ENCODE measurements around the gene MEMO1. TPM values are rescaled to one million over a fixed set of nuclear protein-coding genes. Genes with fewer than 3 reads are reported as not detected.

MEMO1 gene
- total RNA-seq, 1 experiment from 2014 or later = 54.6 TPM

- Mint-ChIP-seq H3K9me3 (ENCODE audit: unreplicated experiment) (no peaks in the 10 kb centered on the region), H3K4me1 (ENCODE audit: insufficient read depth, unreplicated experiment) (peaks cover 17% of the 10 kb centered on the region), H3K27me3 (ENCODE audit: insufficient read depth, unreplicated experiment) (no peaks in the 10 kb centered on the region), H3K27ac (ENCODE audit: low read depth, unreplicated experiment) (no peak overlapping the region), H3K36me3 (ENCODE audit: insufficient read depth, unreplicated experiment) (peaks cover 20% of the 10 kb centered on the region), H3K4me3 (ENCODE audit: unreplicated experiment) (no peak overlapping the region)
- no TSS peak for BruUV-seq (replicated peaks)
- POLR2A ChIA-PET = interaction anchor here (1.1 to 1.8 kb wide), 2 partner anchors 8 to 19 kb away, joined by 3 to 5 read pairs; no protein-coding TSS in a partner anchor
- TF ChIP-seq CTCF (IDR thresholded peaks at IDR 0.05; ENCODE audit: unreplicated experiment) = no peak
- intact Hi-C loops (cut with micrococcal nuclease) = no loop called here
- no peak for DNase-seq (ENCODE audit: unreplicated experiment)
- CTCF ChIA-PET = interaction anchor here (0.9 kb wide), 1 partner anchor 15 kb away, joined by 4 read pairs; no protein-coding TSS in a partner anchor
These were observed 20.9 kb downstream of the MEMO1 start for GRCh38 chr2:31989946-31990345.

DNA sequence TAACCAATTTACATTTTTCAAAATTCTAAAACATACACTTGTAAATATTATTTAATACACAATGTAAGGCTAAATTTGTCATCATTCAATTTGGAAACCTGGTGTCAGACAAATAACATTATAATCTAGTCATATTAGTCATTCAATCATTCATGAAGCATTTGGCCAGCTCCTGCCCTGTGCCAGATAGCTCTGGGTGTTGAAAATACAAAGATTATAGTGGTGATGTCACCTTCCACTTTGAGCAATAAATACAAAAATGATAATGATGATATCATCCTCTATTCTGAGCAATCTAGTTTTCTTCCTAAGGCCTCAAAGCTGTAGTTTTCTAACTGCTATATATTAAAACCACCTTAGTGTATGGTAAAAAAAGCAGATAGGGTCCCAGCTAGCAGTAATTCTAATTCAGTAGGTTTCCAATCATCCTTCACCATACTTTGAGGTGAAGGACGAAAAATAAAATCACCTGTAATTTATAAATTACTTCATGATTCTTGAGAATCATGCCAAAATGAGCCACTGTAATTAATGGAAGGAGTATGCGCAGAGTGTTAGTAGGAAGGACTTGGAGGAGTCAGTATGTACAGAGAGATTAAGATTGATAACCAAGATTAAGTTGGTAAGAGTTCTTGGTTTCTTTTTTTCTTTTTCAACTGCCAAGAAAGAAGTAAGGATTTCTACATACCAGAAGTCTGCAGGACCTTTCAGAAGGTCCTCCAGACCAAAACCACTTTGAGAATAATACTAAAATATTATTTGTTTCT lies 23.2 kb downstream of the MEMO1 start:
- H3K4me3 Mint-ChIP-seq (ENCODE audit: unreplicated experiment) = no peak overlapping the region
- H3K27me3 Mint-ChIP-seq (ENCODE audit: insufficient read depth, unreplicated experiment) = no peaks in the 10 kb centered on the region
- H3K9me3 Mint-ChIP-seq (ENCODE audit: unreplicated experiment) = no peaks in the 10 kb centered on the region
- POLR2A ChIA-PET = interaction anchor here (1.0 to 2.2 kb wide), 6 partner anchors 10 to 178 kb away, joined by 3 to 11 read pairs (median 6); partner anchors contain the start of genes MEMO1 and SLC30A6
- peak; percentile 67 for DNase-seq (ENCODE audit: unreplicated experiment)
- no peak for TF ChIP-seq CTCF (IDR thresholded peaks at IDR 0.05; ENCODE audit: unreplicated experiment)
- peaks cover 15% of the 10 kb centered on the region for H3K36me3 Mint-ChIP-seq (ENCODE audit: insufficient read depth, unreplicated experiment)
- H3K4me1 Mint-ChIP-seq (ENCODE audit: insufficient read depth, unreplicated experiment) = peaks cover 17% of the 10 kb centered on the region
- no peak overlapping the region for H3K27ac Mint-ChIP-seq (ENCODE audit: low read depth, unreplicated experiment)
- CTCF ChIA-PET = interaction anchor here (1.2 to 1.4 kb wide), 2 partner anchors 21 to 93 kb away, joined by 3 to 6 read pairs; no protein-coding TSS in a partner anchor
- intact Hi-C loops (cut with micrococcal nuclease) = no loop called here
- BruUV-seq (replicated peaks) = no TSS peak

DNA sequence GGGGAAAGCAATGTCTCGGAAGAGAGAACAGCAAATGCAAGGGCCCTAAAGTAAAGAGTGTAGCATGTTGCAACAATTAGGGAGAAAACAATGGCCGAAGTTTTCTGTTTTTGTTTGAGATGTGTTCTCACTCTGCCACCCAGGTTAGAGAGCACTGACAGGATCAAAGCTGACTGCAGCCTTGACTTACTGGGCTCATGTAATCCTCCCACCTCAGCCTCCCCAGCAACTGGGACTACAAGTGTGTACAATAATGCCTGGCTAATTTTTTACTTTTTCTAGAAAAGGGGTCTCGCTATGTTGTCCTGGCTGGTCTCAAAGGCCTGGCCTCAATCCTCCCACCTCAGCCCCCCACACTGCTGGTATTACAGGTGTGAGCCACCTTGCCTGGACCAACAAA lies 23.9 kb downstream of the MEMO1 start:
- Mint-ChIP-seq H3K36me3 (ENCODE audit: insufficient read depth, unreplicated experiment) (peaks cover 11% of the 10 kb centered on the region), H3K27me3 (ENCODE audit: insufficient read depth, unreplicated experiment) (no peaks in the 10 kb centered on the region), H3K27ac (ENCODE audit: low read depth, unreplicated experiment) (no peak overlapping the region), H3K9me3 (ENCODE audit: unreplicated experiment) (no peaks in the 10 kb centered on the region), H3K4me3 (ENCODE audit: unreplicated experiment) (no peak overlapping the region), H3K4me1 (ENCODE audit: insufficient read depth, unreplicated experiment) (peaks cover 17% of the 10 kb centered on the region)
- no TSS peak for BruUV-seq (replicated peaks)
- ChIA-PET POLR2A (interaction anchor here (0.6 to 2.2 kb wide), 8 partner anchors 8 to 178 kb away, joined by 3 to 11 read pairs (median 5); partner anchors contain the start of genes MEMO1 and SLC30A6), CTCF (interaction anchor here (1.2 kb wide), 1 partner anchor 92 kb away, joined by 3 read pairs; no protein-coding TSS in a partner anchor)
- DNase-seq (ENCODE audit: unreplicated experiment) = no peak
- no peak for TF ChIP-seq CTCF (IDR thresholded peaks at IDR 0.05; ENCODE audit: unreplicated experiment)
- intact Hi-C loops (cut with micrococcal nuclease) = no loop called here

- Mint-ChIP-seq H3K9me3 (ENCODE audit: unreplicated experiment) (no peaks in the 10 kb centered on the region), H3K27ac (ENCODE audit: low read depth, unreplicated experiment) (no peak overlapping the region), H3K36me3 (ENCODE audit: insufficient read depth, unreplicated experiment) (peaks cover 11% of the 10 kb centered on the region), H3K27me3 (ENCODE audit: insufficient read depth, unreplicated experiment) (no peaks in the 10 kb centered on the region), H3K4me1 (ENCODE audit: insufficient read depth, unreplicated experiment) (peaks cover 26% of the 10 kb centered on the region), H3K4me3 (ENCODE audit: unreplicated experiment) (no peak overlapping the region)
- ChIA-PET CTCF (interaction anchor here (0.6 kb wide), 1 partner anchor 24 kb away, joined by 5 read pairs; no protein-coding TSS in a partner anchor), POLR2A (interaction anchor here (0.6 kb wide), 1 partner anchor 102 kb away, joined by 5 read pairs; no protein-coding TSS in a partner anchor)
- DNase-seq (ENCODE audit: unreplicated experiment) = no peak
- intact Hi-C loops (cut with micrococcal nuclease) = no loop called here
- no TSS peak for BruUV-seq (replicated peaks)
- no peak for TF ChIP-seq CTCF (IDR thresholded peaks at IDR 0.05; ENCODE audit: unreplicated experiment)
These were observed 26.9 kb downstream of the MEMO1 start for GRCh38 chr2:31983762-31984467.

Data from MCF 10A (cell line).